ENCODE measurements around the gene KRTAP12-4.
"Not testable (repeated sequence)": the region's sequence is repeated elsewhere in the genome, so short reads cannot be mapped to it uniquely, and the experiment has no call there.

DNA sequence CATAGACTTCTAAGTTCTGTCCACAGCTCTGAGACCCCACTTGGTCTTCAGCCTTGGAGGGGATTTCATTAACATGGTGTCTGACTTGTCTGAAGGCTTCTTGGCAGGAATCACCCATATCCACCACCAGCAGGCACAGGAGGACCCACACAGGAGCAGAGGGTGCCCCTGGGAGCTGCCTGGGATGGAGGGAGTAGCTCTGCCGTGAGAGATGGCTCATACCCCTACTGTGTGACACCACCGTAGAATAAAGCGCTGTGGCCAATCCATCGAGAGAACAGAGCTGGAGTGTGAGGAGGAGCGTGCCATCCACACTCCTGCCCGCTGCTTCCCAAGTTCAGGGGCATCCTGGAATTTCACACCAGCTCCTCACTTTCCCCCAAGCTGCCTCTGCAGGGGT, 30.6 kb upstream of the KRTAP12-4 start:
- TF ChIP-seq, protein P1, sequence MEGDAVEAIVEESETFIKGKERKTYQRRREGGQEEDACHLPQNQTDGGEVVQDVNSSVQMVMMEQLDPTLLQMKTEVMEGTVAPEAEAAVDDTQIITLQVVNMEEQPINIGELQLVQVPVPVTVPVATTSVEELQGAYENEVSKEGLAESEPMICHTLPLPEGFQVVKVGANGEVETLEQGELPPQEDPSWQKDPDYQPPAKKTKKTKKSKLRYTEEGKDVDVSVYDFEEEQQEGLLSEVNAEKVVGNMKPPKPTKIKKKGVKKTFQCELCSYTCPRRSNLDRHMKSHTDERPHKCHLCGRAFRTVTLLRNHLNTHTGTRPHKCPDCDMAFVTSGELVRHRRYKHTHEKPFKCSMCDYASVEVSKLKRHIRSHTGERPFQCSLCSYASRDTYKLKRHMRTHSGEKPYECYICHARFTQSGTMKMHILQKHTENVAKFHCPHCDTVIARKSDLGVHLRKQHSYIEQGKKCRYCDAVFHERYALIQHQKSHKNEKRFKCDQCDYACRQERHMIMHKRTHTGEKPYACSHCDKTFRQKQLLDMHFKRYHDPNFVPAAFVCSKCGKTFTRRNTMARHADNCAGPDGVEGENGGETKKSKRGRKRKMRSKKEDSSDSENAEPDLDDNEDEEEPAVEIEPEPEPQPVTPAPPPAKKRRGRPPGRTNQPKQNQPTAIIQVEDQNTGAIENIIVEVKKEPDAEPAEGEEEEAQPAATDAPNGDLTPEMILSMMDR (IDR thresholded peaks at IDR 0.05) = not testable (repeated sequence)
- not testable (repeated sequence) for TF ChIP-seq POLR2A (IDR thresholded peaks at IDR 0.05; ENCODE audit: low read depth)
